Panc1 (cell line): ENCODE measurements around the gene PEX12.

Experiments
- POLR2AphosphoS5 ChIP-seq: IDR thresholded peaks from 2 replicates; pipeline ENCODE4 v1.6.1; 2012; ENCODE audit warnings: mild to moderate bottlenecking, low read depth, low read length, moderate library complexity
- SIN3A ChIP-seq: IDR thresholded peaks from 2 replicates; pipeline ENCODE4 v1.6.1; 2012; ENCODE audit warnings: low read depth, mild to moderate bottlenecking, low read length, moderate library complexity, borderline replicate concordance; ENCODE audit not compliant: insufficient read depth
- TCF7L2 ChIP-seq: IDR thresholded peaks from 2 replicates; pipeline ENCODE4 v1.6.1; 2011; ENCODE audit warnings: mild to moderate bottlenecking, low read depth, low read length, inconsistent platforms
- TF ChIP-seq, protein P1 (sequence below): fragments of 450-650 bp; IDR thresholded peaks from 2 replicates; pipeline ENCODE4 v1.5.1; 2017; ENCODE audit warnings: mild to moderate bottlenecking
- TF ChIP-seq, protein P2 (sequence below), 2 experiments: IDR thresholded peaks; 2 replicates each; pipeline ENCODE4 v1.6.1; 2011 to 2012; ENCODE audit warnings: low read depth in 2 of 2, control low read depth in 1 of 2, low read length in 1 of 2, mild to moderate bottlenecking in 1 of 2, moderate library complexity in 1 of 2; ENCODE audit not compliant: insufficient read depth in 1 of 2

DNA sequence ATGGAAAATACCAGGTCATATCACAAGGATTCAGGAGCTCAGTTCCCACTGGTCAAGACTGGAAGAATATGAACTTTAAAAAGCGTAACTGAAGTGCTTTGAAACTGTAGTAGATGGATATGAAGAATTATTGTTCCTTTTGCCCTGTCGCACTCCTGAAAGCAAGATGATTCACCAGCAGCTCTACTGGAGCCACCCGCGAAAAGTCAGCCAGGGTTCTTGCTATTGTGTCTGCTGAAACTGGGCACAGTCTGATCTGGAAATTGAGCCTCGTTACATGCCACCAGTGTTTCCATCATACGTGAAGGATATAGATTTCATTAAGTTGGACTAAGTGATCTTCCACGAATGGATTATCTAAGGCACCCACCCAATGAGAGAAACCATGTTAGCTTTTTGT, 25.3 kb upstream of the PEX12 start:
- TF ChIP-seq, protein P1, sequence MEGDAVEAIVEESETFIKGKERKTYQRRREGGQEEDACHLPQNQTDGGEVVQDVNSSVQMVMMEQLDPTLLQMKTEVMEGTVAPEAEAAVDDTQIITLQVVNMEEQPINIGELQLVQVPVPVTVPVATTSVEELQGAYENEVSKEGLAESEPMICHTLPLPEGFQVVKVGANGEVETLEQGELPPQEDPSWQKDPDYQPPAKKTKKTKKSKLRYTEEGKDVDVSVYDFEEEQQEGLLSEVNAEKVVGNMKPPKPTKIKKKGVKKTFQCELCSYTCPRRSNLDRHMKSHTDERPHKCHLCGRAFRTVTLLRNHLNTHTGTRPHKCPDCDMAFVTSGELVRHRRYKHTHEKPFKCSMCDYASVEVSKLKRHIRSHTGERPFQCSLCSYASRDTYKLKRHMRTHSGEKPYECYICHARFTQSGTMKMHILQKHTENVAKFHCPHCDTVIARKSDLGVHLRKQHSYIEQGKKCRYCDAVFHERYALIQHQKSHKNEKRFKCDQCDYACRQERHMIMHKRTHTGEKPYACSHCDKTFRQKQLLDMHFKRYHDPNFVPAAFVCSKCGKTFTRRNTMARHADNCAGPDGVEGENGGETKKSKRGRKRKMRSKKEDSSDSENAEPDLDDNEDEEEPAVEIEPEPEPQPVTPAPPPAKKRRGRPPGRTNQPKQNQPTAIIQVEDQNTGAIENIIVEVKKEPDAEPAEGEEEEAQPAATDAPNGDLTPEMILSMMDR = no peak
- no peak for TF ChIP-seq POLR2AphosphoS5
- TF ChIP-seq, protein P2, sequence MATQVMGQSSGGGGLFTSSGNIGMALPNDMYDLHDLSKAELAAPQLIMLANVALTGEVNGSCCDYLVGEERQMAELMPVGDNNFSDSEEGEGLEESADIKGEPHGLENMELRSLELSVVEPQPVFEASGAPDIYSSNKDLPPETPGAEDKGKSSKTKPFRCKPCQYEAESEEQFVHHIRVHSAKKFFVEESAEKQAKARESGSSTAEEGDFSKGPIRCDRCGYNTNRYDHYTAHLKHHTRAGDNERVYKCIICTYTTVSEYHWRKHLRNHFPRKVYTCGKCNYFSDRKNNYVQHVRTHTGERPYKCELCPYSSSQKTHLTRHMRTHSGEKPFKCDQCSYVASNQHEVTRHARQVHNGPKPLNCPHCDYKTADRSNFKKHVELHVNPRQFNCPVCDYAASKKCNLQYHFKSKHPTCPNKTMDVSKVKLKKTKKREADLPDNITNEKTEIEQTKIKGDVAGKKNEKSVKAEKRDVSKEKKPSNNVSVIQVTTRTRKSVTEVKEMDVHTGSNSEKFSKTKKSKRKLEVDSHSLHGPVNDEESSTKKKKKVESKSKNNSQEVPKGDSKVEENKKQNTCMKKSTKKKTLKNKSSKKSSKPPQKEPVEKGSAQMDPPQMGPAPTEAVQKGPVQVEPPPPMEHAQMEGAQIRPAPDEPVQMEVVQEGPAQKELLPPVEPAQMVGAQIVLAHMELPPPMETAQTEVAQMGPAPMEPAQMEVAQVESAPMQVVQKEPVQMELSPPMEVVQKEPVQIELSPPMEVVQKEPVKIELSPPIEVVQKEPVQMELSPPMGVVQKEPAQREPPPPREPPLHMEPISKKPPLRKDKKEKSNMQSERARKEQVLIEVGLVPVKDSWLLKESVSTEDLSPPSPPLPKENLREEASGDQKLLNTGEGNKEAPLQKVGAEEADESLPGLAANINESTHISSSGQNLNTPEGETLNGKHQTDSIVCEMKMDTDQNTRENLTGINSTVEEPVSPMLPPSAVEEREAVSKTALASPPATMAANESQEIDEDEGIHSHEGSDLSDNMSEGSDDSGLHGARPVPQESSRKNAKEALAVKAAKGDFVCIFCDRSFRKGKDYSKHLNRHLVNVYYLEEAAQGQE (IDR thresholded peaks at IDR 0.05; ENCODE audit: insufficient read depth in 1 of 2, low read depth in 2 of 2, low read length in 1 of 2) = no peak
- no peak for TF ChIP-seq TCF7L2
- TF ChIP-seq SIN3A = no peak
